ENCODE results near the gene TLK2.
A peak's percentile ranks its signal among the peaks of the same experiment; 100 is the strongest.
"Not testable (repeated sequence)": the region's sequence is repeated elsewhere in the genome, so short reads cannot be mapped to it uniquely, and the experiment has no call there.

Gene TLK2

DNA sequence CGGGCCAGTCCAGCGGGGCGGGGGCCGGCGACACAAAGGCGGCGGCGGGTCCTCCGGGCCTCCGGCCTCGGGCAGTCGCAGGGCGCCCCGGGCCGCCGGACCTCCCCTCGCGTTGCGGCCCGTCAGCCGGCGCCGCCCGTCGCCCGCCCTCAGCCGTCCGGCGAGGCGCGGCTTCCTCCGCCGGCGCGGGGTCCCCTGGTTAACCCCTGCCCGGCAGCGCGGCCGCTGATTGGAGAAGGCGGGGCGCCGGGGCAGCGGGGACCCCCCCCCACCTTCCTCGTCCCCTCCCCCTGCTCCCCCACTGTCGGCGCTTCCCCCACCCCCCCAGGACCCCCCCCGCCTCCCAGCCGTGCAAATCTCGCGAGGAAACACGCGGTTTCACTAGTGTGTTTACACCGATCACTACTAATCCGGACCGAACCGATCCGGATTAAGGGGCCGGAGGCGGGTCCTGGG, at the start of gene TLK2:
Gene TLK2, plus strand, starts transcription at position 402 of the 456 bp plus-strand sequence. CDS start 2,301 bp downstream, outside the sequence.
- DNase-seq = peak; percentile 22

DNA sequence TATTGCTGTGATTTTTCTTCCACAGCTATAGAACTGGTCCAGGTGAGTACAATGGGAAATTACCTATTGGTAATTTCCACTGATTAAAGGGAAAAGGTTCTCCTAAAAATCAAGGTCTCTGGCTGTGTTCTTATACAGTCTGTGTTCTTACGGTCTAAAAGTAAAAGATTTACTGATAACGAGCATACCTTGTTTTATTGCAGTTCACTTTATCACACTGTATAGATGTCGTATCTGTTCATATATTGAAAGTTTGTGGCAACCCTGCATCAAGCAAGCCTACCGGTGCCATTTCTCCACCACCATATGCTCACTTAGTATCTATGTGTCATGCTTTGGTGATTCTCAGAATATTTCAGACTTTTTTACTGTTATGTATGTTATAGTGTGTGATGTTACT, 43.4 kb upstream of the TLK2 start:
- not testable (repeated sequence) for DNase-seq

DNA sequence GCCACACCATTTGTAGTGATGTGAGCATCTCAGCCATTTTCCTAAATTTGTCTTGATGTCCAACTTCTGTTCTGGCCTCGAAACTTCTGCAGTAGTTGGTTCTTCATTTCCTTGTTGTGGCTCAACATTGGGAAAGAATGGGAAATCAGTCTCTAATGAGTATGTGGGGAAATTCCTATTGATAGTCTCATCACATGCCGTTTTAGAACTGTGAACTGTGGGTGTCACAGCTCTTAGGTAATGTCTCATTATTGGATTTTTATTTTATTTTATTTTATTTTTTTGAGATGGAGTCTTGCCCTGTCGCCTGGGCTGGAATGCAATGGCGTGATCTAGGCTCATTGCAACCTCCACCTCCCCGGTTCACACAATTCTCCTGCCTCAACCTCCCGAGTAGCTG, 37.4 kb upstream of the TLK2 start:
- not testable (repeated sequence) for DNase-seq

DNA sequence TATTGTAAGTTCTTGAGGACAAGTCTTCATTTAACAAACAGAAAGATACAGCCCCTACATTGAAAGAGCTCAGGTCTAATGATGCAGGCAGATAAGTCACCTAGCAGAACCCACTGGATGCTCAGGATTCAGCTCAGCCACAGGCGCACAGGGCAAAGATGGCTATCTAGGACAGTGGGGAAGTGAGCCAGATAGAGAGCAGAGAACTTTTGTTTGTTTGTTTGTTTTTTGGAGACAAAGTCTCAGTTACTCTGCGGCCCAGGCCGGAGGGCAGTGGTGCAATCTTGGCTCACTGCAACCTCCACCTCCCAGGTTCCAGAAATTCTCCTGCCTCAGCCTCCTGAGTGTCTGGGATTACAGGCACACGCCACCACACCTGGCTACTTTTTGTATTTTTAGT, 34.6 kb upstream of the TLK2 start:
- DNase-seq = no peak

DNA sequence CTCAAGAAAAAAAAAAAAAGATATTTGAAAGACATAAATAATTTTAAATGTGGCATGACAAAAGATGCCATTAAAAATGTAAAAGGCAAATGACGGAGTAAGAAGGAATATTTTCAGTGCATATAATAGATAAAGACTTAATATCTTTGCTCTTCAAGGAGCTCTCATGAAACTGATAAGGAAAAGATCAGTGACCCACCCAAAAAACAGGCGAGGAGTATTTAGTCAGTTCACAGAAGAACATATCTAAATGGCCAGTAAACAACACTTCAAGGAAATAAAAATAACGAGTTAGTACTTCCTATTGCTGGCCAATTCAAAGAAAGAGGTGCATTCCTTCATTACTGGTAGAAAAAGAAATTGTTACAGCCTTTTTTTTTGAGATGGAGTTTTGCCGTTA, 32.8 kb upstream of the TLK2 start:
- not testable (repeated sequence) for DNase-seq

DNA sequence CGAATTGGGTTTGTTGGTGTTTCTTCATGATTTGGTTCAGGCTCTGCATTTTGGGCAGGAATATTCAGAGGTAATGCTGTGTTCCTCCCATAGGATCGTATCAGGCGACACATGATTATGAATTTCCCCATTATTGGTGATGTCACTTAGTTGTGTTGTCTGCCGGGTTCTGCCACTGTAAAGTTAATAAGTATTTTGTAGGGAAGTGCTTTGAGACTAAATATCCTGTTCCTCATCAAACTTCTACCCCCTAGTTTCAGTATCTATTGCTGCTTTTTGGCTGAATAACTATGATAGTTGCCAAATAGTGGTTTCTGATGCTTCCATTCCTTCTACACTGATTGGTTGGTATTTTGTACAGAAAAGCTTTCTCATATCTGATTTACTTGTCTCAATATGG, 26.4 kb upstream of the TLK2 start:
- not testable (repeated sequence) for DNase-seq

DNA sequence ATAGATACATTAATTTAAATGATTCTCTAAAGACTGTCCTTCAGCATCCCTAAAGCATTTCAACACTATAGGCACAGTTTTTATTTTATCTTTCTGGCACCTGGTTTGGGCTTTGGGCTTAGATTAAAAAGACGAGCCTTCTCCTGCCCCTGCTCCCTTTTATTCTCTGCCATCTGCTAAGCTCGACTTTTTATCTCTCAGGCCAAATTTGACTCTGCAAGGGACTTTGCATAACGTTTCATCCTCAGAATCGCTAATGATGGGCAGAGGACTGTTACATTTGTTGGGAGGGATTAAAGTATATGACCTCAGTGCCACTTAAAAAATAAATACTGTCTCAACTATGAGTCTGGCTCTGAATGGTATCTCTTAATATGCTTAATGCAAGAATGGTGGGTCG, 25.6 kb upstream of the TLK2 start:
- not testable (repeated sequence) for DNase-seq

DNA sequence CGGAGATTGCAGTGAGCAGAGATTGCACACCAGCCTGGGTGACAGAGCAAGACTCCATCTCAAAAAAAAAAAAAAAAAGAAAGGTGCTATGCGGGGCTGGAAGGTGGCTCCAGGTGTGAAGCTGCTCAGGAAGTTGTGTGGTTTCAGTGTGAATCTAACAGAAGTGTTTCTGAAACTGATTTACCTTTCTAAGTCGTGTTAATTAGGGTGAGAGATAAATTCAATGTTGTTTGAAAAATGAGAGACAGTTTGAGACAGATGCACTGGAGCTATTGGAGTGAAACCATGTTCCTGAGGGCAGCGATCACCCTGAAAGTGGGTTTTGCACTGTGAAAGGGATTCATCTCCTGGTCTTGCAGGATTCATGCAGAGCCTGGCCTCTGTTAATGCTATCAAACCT, 25.0 kb upstream of the TLK2 start:
- DNase-seq = not testable (repeated sequence)

DNA sequence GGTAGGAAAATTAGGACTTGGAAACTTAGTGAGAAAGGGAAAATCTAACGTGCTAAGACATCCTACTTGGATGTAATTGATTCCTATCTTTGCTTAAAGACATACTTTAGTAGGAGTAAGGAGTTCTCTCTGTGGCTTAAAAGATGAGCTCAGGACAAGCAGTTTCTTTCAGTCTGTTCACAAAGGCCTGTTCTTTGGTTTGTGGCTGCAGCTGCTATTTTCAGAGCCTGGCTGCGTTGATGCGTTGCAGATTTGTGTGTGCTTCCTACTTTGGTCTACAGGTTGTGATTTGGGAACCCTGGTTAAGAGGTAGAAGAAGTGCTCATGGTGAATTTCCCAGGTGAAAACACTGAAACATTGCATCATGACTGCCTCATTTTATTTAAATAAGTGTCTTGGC, 24.5 kb upstream of the TLK2 start:
- DNase-seq = not testable (repeated sequence)

DNA sequence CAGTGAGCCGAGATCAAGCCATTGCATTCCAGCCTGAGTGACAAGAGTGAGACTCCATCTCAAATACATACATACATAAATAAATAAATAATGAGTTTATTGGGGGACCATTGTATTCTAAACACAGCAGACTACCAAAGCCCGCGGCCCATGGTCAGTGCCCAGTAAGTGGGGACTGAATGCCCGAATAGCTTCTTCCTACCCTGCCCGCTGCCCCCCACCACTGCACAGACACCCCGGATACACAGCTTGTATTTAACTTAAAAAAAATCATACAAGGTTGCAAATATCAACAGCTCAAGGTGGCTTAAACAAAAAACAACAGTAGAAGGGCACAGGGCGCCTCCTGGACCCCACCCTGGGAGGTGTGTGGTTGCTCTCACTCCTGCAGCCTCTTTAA, 22.6 kb upstream of the TLK2 start:
- DNase-seq = no peak

DNA sequence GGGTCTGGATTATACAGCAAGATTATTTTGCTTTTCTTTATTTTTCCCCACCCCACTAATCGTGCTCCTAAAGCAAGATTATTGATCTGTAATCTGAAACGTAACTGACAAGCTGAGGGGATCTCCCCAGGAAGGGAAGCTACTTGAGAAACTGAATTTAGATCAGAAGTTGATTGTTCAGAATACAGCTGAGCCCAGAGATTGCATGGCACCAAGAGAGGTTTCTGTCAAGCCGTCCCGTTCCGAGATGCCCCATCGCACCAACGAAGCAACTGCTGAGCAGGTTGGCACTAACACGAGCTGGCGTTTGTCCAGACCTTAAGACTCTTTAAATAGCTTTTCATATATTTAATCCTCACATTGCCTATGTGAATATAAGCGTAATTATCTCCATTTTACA, 20.1 kb upstream of the TLK2 start:
- not testable (repeated sequence) for DNase-seq

DNA sequence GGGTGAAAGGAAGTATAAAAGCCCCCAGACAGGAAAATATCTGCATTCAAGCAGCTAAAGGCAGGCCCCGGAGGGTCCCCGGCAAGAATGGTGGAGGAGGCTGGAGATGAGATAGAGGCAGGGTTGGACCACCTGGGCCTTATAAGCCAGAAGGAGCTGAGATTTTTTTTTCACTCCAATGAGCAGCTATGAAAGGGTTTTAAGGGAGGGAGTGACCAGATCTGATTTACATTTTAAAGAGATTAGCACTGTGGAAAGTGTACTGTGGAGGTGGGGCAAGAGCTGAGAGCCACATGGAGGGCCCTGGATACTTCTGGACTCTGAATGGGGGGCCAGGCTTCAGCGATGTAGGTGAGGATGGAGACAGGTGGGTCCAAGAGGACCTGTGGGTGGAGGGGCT, 14.2 kb upstream of the TLK2 start:
- not testable (repeated sequence) for DNase-seq

DNA sequence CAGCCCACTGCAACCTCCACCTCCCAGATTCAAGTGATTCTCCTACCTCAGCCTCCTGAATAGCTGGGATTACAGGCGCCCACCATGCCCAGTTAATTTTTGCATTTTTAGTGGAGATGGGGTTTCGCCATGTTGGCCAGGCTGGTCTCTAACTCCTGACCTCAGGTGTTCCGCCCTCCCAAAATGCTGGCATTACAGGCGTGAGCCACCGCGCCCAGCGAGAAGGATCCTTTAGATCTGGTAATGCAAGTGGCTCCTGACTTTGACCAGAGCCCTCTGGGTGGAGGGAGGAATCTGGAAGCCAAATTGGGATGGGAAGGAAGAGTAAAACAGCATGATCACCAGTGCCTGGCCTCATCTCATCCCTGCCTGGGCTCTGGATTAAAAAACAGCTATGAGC, 13.4 kb upstream of the TLK2 start:
- not testable (repeated sequence) for DNase-seq

DNA sequence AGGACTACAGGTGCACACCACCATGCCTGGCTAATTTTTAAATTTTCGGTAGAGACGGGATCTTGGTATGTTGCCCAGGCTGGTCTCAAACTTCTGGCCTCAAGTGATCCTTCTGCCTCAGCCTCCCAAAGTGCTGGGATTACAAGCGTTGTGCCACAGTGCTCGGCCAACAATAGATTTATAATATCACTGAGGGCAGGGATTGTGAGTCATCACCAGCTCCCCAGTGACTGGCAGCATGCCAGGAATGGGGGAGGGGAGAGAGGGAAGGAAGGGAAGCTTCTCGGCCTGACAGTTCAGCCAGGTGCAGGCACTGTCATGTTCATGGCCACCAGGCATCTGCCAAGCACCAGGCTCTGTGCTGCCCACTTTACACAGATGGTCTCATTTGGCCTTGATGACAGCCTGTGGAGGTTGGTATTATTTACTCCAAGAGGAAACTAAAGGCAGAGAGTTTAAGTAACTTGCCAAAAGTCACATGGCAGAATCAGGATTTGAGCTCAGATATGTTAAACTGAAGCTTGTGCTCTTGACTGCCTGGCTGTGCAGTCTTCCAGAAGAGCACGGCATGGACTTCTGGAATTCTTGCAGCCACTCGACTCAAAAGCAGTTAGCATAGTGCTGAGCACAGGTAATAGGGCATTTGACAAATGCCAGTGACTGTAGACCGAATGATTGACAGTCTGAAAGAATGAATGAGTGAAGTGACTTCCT, 7.8 kb upstream of the TLK2 start:
- DNase-seq = peak; percentile 11

DNA sequence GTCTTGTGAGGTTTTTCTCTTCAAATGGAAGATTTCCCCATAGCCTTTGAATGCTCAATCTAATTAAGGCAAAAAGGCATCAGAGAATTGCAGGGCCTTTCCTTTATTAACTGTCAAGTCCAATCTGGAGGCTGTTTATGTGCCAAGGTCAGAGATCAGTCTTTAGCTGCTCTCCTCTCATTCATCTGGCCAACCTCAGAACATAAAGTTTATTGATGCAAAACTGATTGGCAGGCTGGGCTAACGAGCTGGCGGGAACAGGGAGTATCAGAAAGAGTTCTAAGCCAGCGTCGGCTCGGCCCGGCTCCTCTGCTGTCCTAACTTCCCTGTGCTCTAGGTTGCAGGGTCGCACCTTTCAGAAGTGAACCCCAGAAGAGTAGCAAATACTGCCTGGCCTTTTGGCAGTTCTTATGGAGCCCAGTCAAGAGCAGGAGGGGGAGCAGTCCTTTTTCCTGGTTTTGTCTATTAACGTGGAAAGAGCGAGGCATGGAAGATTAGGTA, 7.2 kb upstream of the TLK2 start:
- DNase-seq = not testable (repeated sequence)

DNA sequence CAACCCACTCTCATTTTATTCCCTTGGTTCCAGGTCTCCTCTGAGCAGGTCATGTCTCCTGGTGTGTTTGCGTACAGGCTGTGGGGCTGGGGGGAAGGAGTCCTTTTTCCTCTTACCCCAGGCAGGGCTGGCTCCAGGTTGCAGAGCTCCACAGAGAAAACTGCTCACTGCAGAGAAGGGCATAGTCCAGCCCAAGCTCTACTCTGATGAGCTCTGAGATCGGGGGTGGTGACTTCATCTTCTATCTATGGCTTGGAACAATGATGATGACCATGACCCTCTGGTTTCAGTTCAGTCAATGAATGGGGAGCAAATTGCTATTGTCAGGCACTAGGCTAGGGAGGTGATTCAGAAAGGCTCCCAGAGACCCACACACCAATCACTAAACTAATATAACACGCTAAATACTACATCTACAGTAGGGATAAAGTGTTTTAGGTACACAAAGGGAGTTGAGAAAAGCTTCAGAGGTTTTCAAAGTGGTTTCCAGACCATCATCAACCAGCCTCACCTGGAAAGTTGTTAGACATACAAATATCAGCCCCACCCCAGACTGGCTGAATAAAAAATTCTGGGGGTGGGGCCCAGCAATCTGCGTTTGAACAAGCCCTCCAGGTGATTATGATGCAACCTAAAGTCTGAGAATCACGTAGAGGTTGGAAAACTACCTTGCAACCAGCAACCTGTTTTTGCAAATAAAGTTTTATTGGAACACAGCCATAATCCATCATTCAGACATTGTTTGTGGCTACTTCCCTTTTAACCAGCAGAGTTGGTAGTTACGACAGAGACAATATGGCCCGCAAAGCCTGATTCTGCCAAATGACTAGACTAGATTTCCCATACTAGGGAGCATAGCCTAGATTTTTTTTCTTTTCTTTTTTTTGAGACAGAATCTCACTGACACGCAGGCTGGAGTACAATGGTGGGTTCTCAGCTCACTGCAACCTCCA, 5.3 kb upstream of the TLK2 start:
- DNase-seq = not testable (repeated sequence)

DNA sequence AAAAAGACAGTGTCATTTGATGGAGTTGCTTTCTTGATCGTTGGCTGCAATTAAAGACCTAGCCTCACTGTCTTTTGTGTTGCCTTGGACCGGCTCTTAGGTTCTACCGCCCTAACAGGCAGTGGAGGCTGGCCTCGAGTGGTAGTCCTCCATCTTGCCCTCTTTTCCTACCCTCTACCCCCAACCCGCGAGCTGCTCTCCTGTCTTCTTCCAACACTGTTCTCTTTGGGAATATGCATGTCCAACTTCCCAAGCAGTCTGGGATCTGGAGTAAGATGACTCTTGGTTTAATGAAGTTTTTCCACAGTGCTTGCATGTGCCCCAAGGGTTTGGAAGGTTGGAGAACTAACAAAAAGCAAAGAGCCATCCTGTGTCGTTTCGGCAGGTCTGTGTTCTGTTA, 1.5 kb upstream of the TLK2 start:
- not testable (repeated sequence) for DNase-seq

DNA sequence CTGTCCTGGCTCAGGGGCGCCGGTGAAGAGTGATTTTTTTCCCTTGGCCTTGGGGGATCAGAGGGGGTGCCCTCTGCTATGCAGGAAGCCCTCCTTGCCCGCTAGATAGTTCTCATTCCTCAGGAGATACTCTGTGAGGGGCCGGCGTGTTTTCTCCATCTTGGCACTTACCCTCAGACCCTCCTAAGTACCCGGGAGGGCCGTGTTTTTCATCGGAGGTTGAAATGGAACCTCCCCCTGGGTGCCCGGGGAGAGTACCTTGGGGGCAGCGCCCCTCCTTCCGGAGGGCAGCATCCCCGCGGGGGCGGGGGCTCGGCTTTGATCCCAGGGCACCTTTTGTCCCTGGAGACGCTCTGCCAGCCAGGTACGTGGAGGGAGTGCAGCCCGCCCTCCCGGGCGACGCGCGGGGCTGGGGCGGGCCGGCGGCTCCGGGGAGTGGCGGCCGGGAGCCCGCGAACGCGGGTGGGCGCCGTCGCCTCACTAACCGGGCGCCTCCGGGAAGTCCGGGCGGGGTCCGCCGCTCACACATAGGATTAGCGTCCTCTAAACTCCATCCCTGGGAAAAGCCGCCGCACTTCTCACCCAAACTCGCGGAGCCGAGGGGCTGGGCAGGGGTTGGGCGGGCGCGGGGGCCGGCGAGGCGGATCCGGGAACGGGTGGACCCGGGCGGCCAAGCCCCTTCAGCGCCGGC, 762 bp upstream of the TLK2 start:
- DNase-seq = not testable (repeated sequence)

DNA sequence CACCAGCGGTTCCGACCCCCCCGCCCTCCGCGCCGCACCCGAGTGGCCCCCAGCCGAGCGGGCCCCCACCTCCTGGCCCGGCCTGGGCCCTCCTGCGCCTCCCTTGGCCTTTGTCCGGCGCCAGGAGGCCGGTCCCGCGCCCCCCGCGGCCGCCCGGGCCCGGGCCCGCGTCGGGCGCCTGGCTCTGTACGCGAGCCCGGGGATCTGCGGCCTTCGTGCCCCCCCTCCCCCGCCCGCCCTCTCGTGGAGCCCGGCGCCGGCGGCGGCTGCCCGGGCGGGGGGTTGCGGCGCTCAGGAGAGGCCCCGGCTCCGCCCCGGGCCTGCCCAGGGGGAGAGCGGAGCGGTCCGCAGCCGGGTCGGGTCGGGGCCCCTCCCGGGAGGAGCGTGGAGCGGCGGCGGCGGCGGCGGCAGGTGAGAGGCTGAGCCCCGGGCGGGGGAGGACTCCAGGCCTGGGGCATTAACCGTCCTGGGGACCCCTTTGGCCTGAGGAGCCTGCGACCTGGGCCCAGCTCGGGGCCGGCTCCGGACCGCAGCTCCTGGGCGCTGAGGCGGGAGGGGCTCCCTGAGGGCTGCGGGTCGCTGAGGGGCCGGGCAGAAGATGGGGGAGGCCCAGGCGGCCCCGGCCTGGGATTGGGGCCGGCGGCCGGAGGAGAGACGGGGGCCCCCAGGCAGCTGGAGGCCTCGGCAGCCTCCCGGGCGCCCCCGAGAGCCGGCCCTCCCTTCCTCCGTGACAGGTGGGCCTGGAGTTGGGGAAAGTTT, 434 bp downstream of the TLK2 start:
- not testable (repeated sequence) for DNase-seq

DNA sequence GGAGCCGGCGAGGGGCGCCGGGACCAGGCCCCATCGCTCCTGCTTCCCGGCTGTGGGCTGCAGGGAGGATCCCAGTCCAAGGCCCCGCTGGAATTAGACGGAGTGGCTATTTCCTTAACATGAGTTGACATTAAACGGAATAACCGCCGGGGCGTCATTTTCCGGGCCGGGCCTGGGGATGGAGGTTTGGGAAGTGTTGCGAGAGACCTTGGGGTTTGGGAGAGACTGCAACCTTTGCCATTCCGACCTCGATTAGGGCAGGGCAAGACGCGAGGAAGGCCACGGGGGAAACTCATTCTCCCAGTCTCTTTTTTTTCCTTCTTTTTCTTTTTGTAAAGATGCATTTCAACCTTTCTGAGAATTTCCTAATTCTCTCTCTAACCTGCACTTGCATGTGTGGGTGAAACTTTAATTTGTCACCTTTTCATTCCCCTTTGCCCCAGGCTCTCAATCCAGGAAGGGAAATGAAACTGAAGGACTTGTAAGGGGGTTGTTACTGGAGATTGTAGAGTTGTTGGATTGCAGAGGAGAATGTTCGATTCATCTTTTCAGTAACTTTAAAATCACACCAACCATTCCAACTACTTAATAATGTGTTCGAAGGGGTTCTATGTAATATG, 1.1 kb downstream of the TLK2 start:
- DNase-seq = not testable (repeated sequence)

DNA sequence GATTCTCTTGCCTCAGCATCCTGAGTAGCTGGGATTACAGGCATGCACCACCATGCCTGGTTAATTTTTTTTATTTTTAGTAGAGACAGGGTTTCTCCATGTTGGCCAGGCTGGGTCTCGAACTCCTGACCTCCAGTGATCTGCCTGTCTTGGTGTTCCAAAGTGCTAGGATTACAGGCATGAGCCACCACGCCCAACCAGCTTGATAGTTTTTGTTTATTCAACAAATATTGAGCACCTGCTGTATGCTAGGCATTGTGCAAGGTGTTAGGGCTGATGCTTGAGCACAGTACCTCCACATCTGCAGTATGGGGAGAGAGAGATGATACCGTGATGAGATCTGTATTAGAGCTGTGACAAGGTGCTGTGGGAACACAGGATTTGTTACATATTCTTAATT, 3.9 kb downstream of the TLK2 start:
- DNase-seq = not testable (repeated sequence)

DNA sequence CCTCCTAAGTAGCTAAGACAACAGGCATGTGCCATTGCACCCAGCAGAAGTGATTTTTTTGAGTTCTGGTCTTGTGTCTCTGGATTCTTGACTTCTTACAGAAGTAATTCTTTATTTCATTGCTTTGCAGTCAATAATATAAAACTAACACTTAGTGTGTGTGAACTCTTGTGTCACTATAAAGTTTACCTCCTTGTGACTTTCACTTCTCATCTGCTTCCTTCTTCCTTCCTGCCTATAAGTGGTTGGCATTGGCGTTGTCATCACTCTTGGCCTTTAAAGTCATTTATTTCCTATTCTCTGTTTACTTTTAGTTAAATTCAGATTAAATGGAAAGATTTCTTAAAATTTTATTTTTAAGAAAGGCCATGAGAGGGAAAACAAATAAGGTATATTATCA, 12.4 kb downstream of the TLK2 start:
- not testable (repeated sequence) for DNase-seq
